ENCODE data around the gene PRR9.
"Not testable (repeated sequence)": the region's sequence is repeated elsewhere in the genome, so short reads cannot be mapped to it uniquely, and the experiment has no call there.

The PRR9 gene

GRCh38 chr1:153229076-153229829, 11.9 kb downstream of the PRR9 start:
- DNase-seq: not testable (repeated sequence)

DNA sequence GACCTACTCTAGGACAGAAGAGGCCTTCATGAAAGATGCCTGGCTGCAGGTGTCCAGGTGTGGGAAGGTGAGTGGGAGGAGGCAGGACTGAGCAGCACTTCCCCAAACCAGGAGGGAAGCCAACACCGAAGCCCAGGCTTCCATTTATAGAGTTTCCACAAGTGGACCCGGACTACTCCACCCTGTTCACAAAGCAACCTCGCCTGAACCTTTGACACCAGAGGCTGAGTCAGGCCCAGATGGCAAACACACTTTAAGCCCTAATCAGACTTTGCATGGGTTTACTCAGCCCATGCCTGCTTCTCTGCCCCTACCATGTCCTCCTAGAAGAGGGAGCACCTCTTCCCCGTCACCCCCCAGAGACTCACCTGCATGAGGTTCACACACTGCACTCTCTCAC, 14.0 kb downstream of the PRR9 start:
- DNase-seq: no peak

DNA sequence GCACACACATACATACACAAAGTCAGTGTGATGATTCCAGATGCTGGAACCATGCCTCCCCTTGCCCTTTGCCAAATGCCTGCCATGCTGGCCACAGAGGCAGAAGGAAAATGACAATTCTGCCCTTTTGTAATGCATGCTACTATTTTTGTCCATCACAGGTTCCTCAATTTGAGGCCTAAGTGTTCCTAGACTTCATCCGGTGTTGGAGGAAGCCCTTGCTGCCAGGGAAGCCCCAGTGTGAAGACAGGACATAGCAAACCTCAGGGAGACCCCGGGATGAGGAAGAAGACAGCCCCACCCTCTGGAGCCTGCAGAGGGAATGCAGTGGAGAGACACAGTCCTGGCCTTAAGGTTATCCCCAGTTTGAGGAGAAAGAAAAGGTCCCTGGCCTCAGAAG, 14.4 kb downstream of the PRR9 start:
- DNase-seq: no peak

DNA sequence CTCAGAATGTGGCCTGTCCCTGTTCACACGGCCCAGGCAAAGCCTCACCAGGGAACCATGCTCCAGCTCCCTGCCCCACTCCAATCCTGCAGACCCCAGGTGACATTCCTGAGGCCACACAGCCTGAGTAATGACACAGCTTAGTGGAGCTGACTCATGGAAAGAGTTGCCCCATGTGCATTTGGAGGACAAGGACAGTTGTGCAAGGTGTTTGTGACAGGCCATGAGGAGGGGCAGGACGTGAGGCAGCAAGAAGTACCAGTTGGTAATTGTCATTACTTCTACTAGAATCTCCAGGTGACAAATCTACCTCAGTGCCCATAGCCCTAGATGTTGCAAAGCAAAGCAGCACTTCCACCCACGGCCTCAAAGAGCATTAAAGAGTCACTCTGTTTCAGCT, 15.2 kb downstream of the PRR9 start:
- DNase-seq: no peak

DNA sequence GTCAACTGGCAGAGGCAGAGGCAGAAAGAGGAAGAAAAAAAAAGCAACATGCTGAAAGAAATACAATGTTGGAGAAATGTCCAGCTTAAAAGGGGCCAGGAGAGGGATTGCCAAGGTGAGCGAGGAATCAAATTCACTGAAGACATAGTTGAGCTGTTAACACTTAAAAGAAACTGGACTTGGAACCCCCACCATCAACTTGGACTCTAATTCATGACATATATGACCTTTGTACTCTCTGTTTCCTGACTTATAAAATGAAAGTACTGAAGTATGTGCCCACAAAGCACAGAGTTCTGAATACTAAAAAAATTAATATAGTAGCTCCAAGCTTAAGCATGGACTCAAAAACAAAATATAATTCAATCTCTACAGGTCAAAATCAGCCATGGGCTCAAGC, 16.1 kb downstream of the PRR9 start:
- DNase-seq: no peak

DNA sequence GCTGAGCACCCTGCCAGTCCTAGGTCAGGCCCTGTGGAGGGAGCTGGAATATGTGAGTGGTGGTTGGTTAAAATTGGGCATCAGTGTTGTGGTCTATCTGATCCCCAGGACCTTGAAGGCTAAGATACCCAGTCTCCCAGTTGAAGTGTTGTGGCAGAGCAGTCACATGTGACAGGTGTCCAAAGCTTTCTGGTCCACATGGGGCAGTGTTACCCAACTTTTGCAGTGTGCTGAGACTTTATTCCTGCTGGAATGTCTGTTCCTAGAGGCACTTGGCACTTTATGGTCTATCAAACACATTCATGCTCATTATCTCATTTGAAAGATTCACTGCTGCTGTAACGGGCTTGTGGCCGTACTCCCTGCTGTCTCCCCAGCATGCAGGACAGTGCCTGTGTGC, 21.1 kb downstream of the PRR9 start:
- no peak for DNase-seq

- no peak for DNase-seq
These were observed 24.8 kb downstream of the PRR9 start for GRCh38 chr1:153242160-153242559.

GRCh38 chr1:153245466-153245865, 28.1 kb downstream of the PRR9 start:
- no peak for DNase-seq

GRCh38 chr1:153246018-153246417, 28.6 kb downstream of the PRR9 start:
- no peak for DNase-seq

DNA sequence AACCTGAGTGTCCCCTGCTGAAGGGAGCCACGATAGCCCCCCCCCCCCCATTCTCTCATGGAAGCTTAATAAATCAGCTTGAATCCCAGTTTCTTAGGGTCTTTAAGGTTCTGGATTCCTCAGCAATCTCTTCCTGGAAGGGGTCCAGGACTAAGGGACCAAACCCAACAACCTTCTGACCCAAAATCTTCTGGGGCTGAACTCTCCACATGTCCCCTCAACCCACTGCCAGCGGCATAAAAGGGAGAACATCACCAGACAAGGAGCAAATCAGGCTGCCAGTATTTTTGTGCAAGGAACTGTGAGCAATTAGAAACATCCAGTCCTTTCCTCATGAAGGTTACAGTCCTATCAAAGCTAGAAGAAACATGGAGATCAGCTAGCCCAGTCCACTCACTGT, 29.4 kb downstream of the PRR9 start:
- no peak for DNase-seq

DNA sequence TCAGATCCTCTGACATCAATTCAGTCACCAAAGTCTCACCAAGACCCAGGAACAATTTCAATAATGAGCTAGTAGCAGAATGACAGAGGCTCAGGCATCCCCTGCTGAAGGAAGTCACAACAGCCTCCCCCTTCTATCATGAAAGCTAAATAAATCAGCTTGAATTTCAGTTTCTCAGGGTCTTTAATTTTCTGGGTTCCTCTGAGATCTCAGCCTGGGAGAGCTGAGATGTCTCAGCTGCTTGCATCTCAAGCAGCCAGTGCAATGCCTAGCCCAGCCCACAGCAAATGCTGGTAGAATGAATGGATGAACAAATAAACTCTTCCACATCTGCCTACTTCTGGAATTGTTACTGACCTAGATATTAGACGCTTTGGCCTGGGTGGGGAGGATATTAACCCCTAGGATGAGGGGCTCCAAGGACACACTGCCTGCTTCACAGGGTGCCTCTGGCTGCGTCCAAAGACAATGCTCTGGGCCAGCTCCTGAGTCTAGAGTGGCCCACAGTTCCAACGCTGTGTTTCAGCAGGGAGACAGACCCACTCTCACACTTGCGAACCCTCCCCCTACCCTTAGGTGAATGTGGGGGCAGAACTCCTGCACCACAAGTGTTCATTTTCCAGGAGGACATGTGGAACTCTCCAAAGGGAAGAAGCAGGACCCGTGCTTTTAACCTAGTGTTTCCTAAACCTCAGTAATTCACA, 30.9 kb downstream of the PRR9 start:
- no peak for DNase-seq

DNA sequence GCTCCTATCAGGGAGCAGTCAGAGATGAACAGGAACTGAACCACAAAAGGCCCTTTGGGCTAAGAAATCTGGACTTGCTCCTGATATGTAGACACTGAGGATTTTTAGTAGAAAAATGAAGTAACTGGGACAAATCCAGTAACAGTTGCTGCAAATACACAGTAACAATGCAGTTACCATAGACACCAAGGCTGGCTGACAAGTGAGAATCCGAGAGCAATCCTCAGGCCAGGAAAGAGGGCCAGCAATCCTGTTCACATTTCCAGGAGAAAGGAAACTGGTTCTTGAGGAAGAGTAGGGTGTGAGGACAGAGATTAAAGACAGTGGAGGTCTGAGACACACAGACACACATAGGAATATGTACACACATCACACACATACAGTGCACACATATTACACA, 32.8 kb downstream of the PRR9 start:
- DNase-seq: no peak

DNA sequence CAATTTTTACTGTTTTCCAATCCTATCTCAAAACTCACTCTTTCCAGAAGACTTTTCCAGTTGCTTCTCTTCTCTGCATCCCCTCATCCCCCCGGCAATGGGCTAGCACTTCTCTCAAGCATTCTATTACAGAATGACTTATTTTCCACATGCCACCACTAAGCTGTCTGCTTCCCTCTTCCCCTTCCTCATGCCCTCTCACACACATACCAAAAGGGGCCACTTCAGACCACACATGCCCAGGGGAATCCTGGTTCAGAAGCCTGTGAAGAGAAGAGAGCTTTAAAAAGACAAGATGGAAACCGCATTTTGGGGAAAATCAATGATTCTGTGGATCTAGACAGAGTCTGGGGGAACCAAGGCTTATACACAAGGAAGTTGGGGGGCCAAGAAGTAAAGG, 33.7 kb downstream of the PRR9 start:
- DNase-seq: no peak

DNA sequence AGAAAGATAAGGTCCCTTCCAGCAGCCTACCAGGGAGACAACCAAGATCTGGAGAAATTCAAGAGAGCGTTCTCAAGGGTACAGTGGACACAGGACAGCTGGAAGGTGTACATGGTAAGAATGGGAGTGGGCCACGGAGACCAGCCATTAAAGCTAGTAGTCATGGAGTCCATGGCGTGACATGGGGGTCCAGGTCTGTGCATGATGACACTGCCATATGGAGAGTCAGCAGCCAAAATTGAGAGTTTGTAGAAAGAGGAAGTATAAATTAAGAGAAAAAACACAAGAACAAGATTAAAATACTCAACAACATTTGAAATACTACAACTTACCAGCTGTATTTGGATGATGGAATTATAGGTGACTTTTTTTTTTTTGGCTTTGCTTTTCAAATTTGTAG, 34.2 kb downstream of the PRR9 start:
- DNase-seq: no peak

DNA sequence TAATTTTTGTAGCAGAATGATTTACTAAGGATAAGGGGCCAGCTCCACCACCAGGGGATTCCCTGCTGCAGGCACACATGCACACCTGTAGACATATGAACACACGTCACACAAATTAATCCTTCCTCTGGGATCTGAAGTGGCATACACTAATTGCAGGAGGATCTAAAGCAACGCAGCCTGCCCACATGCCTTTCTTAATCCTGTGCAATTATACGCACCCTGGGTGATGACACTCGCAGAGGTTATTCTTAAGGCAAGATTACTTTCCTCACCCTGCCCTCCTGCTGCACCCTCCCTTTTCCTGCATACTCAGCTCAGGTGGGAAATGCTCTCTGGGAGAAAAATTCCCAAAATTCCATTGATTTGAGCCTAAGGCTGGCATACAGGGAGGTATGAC, 34.6 kb downstream of the PRR9 start:
- DNase-seq: no peak

GRCh38 chr1:153253076-153253475, 35.7 kb downstream of the PRR9 start:
- no peak for DNase-seq

DNA sequence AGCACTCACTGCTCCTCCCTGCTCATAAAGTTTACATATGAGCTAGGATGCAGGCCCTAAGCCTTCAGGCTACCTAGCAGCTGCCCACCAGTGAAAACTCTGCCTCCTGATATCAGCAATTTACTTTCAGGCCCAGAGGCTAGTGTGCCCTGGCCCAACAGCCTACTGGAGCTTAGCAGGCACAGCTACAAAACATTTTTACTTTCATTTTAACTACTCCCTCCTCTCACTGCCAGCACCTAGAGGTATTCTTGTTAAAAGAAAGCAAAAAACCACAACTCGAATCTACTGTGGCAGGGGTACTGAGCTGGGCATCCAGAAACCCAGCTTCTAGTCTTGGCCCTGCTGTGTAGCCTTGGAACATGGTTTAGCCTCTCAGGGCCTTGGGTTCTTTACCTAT, 36.3 kb downstream of the PRR9 start:
- no peak for DNase-seq

DNA sequence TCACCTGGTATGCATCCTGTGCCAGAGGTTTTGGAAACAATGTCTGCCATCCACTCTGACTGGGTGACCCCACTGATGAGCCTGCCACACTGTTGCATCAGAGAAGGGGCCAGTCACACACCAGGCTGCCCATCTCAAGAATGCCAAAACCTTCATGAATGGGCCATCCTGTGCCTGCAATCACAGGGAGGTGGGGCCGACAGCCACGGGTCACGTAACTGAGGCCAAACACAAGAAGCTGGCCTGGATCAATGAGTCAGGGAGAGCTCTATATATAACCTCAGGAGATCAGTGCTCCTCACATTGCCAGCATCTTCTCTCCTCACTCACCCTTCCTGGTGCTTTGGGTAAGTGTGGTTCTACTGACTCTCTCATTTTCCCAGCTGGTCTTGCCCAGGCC, 42.0 kb downstream of the PRR9 start, which contains the start of gene LORICRIN:
Gene LORICRIN, plus strand, starts transcription at position 301 of the 400 bp plus-strand sequence. CDS start 1,263 bp downstream, outside the sequence.
- DNase-seq: no peak

GRCh38 chr1:153260585-153261280, 43.3 kb downstream of the PRR9 start:
- no peak for DNase-seq

- peak; percentile 19 for DNase-seq
These were observed 44.1 kb downstream of the PRR9 start for GRCh38 chr1:153261281-153262069.

DNA sequence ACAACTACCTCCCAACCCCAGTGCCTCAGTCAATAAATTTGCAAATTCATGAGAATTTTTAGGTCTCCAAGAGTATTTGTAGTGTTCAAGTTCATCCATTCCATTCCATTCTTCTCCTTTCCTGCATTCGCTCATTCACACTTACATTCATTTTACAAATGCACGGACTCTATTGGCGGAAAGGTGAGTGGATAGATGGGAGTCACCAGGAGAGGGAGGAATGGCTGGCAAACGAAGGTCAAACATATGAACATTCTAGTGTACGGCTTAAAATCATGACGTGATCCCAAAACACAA, 44.6 kb downstream of the PRR9 start:
- DNase-seq: no peak

- DNase-seq: no peak
These were observed 45.2 kb downstream of the PRR9 start for GRCh38 chr1:153262462-153263157.

Data from fibroblast of skin of abdomen (primary cell).